Measurements from ENCODE around the gene ZNF558. TPM values are rescaled to one million over a fixed set of nuclear protein-coding genes. Genes with fewer than 3 reads are reported as not detected.

Gene ZNF558
- total RNA-seq, 1 donor from 2014 or later = 41.0 TPM

- Mint-ChIP-seq H3K9me3 (peaks cover 22% of the 10 kb centered on the region), H3K27me3 (ENCODE audit: low read depth) (no peaks in the 10 kb centered on the region), H3K4me3 (no peak overlapping the region), H3K27ac (ENCODE audit: unreplicated experiment) (no peak overlapping the region), H3K36me3 (ENCODE audit: low read depth) (peaks cover 89% of the 10 kb centered on the region), H3K4me1 (no peaks in the 10 kb centered on the region)
- no peak for DNase-seq (ENCODE audit: low read depth, low spot score)
- TF ChIP-seq CTCF (conservative IDR thresholded peaks at IDR 0.05) = no peak
Observed at GRCh38 chr19:8820234-8820633, 11.9 kb downstream of the ZNF558 start.

- DNase-seq (ENCODE audit: low read depth, low spot score) = no peak
- H3K4me3 Mint-ChIP-seq = no peak overlapping the region
- no peak overlapping the region for H3K27ac Mint-ChIP-seq (ENCODE audit: unreplicated experiment)
- TF ChIP-seq CTCF (conservative IDR thresholded peaks at IDR 0.05) = no peak
- no peaks in the 10 kb centered on the region for H3K4me1 Mint-ChIP-seq
- no peaks in the 10 kb centered on the region for H3K27me3 Mint-ChIP-seq (ENCODE audit: low read depth)
- peaks cover 41% of the 10 kb centered on the region for H3K9me3 Mint-ChIP-seq
- H3K36me3 Mint-ChIP-seq (ENCODE audit: low read depth) = peaks cover 98% of the 10 kb centered on the region
Observed at GRCh38 chr19:8815780-8816179, 16.3 kb downstream of the ZNF558 start.

GRCh38 chr19:8814176-8814575 lies 17.9 kb downstream of the ZNF558 start:
- no peak for TF ChIP-seq CTCF (conservative IDR thresholded peaks at IDR 0.05)
- no peak overlapping the region for H3K27ac Mint-ChIP-seq (ENCODE audit: unreplicated experiment)
- H3K36me3 Mint-ChIP-seq (ENCODE audit: low read depth) = peaks cover 96% of the 10 kb centered on the region
- no peak for DNase-seq (ENCODE audit: low read depth, low spot score)
- no peak overlapping the region for H3K4me3 Mint-ChIP-seq
- no peaks in the 10 kb centered on the region for H3K4me1 Mint-ChIP-seq
- H3K27me3 Mint-ChIP-seq (ENCODE audit: low read depth) = no peaks in the 10 kb centered on the region
- H3K9me3 Mint-ChIP-seq = peaks cover 40% of the 10 kb centered on the region

GRCh38 chr19:8811315-8812172 lies 20.6 kb downstream of the ZNF558 start:
- H3K4me1 Mint-ChIP-seq = no peaks in the 10 kb centered on the region
- TF ChIP-seq CTCF (conservative IDR thresholded peaks at IDR 0.05) = no peak
- H3K4me3 Mint-ChIP-seq = no peak overlapping the region
- H3K9me3 Mint-ChIP-seq = peaks cover 44% of the 10 kb centered on the region
- H3K36me3 Mint-ChIP-seq (ENCODE audit: low read depth) = peaks cover 90% of the 10 kb centered on the region
- H3K27me3 Mint-ChIP-seq (ENCODE audit: low read depth) = no peaks in the 10 kb centered on the region
- DNase-seq (ENCODE audit: low read depth, low spot score) = no peak
- no peak overlapping the region for H3K27ac Mint-ChIP-seq (ENCODE audit: unreplicated experiment)

GRCh38 chr19:8806661-8807060 lies 25.4 kb downstream of the ZNF558 start:
- Mint-ChIP-seq H3K4me3 (no peak overlapping the region), H3K36me3 (ENCODE audit: low read depth) (peaks cover 78% of the 10 kb centered on the region), H3K4me1 (no peaks in the 10 kb centered on the region), H3K9me3 (peaks cover 36% of the 10 kb centered on the region), H3K27ac (ENCODE audit: unreplicated experiment) (no peak overlapping the region), H3K27me3 (ENCODE audit: low read depth) (no peaks in the 10 kb centered on the region)
- TF ChIP-seq CTCF (conservative IDR thresholded peaks at IDR 0.05) = no peak
- DNase-seq (ENCODE audit: low read depth, low spot score) = no peak

All from neural crest cell (in vitro differentiated cells).